PC-9 (cell line): ENCODE measurements around the gene GFRA1. TPM values are rescaled to one million over a fixed set of nuclear protein-coding genes. Genes with fewer than 3 reads are reported as not detected.

ENCODE experiments used
- BruUV-seq: library from RNA; stranded (reverse); fragments of 400-500 nt; replicated peaks from 2 replicates; lab custom pipeline; 2021; lab: Mats Ljungman, UMichigan
- CTCF ChIA-PET: fragments of 300-600 bp; sonication (Branson Sonifier 250); formaldehyde crosslinking; loops from one replicate; lab custom pipeline; 2022; ENCODE audit warnings: antibody characterized with exemption; lab: Charles Lee
- POLR2A ChIA-PET: fragments of 300-600 bp; sonication (Branson Sonifier 250); formaldehyde crosslinking; loops from one replicate; lab custom pipeline; 2022; ENCODE audit warnings: antibody characterized with exemption; ENCODE audit not compliant: unreplicated experiment; lab: Charles Lee
- DNase-seq, 2 experiments: peaks; one replicate each; pipeline versions ENCODE4 v3.0.0 to v3.0.0-alpha.2; 2015 to 2022; ENCODE audit warnings: mixed read lengths in 1 of 2
- H2AFZ ChIP-seq: fragments of 200-600 bp; sonication (generic); 2 replicates; pipeline ENCODE4 v1.8.1; 2017; ENCODE audit warnings: antibody characterized with exemption
- H3F3A ChIP-seq: fragments of 200-600 bp; sonication (generic); 2 replicates; pipeline ENCODE4 v1.8.1; 2017; ENCODE audit warnings: antibody characterized with exemption, mild to moderate bottlenecking, low read depth; ENCODE audit not compliant: insufficient read depth
- H3K27ac ChIP-seq: fragments of 200-600 bp; sonication (generic); 2 replicates; pipeline ENCODE4 v1.6.1; 2016; ENCODE audit warnings: mixed run types
- H3K27me3 ChIP-seq: fragments of 200-600 bp; sonication (generic); 2 replicates; pipeline ENCODE4 v1.6.1; 2016; ENCODE audit warnings: low read depth, mixed run types; ENCODE audit not compliant: insufficient read depth
- H3K36me3 ChIP-seq: fragments of 200-600 bp; sonication (generic); 2 replicates; pipeline ENCODE4 v1.6.1; 2016; ENCODE audit warnings: low read depth, mixed run types
- H3K4me1 ChIP-seq: fragments of 200-600 bp; sonication (generic); replicated peaks from 2 replicates; pipeline ENCODE4 v1.6.1; 2016; ENCODE audit warnings: mixed run types; ENCODE audit not compliant: insufficient read depth
- H3K4me2 ChIP-seq: fragments of 200-600 bp; sonication (generic); 2 replicates; pipeline ENCODE4 v1.6.1; 2017; ENCODE audit warnings: mixed run types
- H3K4me3 ChIP-seq: fragments of 200-600 bp; sonication (generic); 2 replicates; pipeline ENCODE4 v1.6.1; 2016; ENCODE audit warnings: mixed run types
- H3K79me2 ChIP-seq: fragments of 200-600 bp; sonication (generic); 2 replicates; pipeline ENCODE4 v1.6.1; 2017; ENCODE audit warnings: low read depth, mixed run types
- H3K9me2 ChIP-seq: fragments of 200-600 bp; sonication (generic); 2 replicates; pipeline ENCODE4 v1.8.1; 2017; ENCODE audit warnings: mild to moderate bottlenecking; ENCODE audit not compliant: insufficient read depth
- H3K9me3 ChIP-seq: fragments of 200-600 bp; sonication (generic); 2 replicates; pipeline ENCODE4 v1.8.1; 2016; ENCODE audit warnings: low read depth; ENCODE audit not compliant: insufficient read depth
- H4K20me1 ChIP-seq: fragments of 200-600 bp; sonication (generic); 2 replicates; pipeline ENCODE4 v1.8.1; 2017; ENCODE audit not compliant: insufficient read depth
- EZH2 ChIP-seq: fragments of 200-600 bp; sonication (generic); IDR thresholded peaks from 2 replicates; pipeline ENCODE4 v1.8.0; 2017; ENCODE audit warnings: antibody characterized with exemption, low read depth
- intact Hi-C: fragments of 100-400 bp; cut with micrococcal nuclease; formaldehyde crosslinking; loops from one replicate; pipeline ENCODE4 v1.10.0; 2022; ENCODE audit not compliant: unreplicated experiment
- total RNA-seq: library from RNA; stranded (reverse); gene quantifications from 2 replicates; pipeline ENCODE4 v1.2.3, GENCODE V29; 2021
- TF ChIP-seq, protein P1 (sequence below): fragments of 200-600 bp; sonication (generic); conservative IDR thresholded peaks from 2 replicates; pipeline ENCODE4 v1.6.1; 2017; ENCODE audit warnings: mixed run types, antibody characterized with exemption, mild to moderate bottlenecking, moderate library complexity

Gene GFRA1
- total RNA-seq, 1 experiment from 2014 or later = 0.11 TPM

GRCh38 chr10:116121640-116122525, 151.1 kb downstream of the GFRA1 start:
- no peak overlapping the region for H3K4me2 ChIP-seq
- no peaks in the 10 kb centered on the region for H3K36me3 ChIP-seq
- TF ChIP-seq, protein P1, sequence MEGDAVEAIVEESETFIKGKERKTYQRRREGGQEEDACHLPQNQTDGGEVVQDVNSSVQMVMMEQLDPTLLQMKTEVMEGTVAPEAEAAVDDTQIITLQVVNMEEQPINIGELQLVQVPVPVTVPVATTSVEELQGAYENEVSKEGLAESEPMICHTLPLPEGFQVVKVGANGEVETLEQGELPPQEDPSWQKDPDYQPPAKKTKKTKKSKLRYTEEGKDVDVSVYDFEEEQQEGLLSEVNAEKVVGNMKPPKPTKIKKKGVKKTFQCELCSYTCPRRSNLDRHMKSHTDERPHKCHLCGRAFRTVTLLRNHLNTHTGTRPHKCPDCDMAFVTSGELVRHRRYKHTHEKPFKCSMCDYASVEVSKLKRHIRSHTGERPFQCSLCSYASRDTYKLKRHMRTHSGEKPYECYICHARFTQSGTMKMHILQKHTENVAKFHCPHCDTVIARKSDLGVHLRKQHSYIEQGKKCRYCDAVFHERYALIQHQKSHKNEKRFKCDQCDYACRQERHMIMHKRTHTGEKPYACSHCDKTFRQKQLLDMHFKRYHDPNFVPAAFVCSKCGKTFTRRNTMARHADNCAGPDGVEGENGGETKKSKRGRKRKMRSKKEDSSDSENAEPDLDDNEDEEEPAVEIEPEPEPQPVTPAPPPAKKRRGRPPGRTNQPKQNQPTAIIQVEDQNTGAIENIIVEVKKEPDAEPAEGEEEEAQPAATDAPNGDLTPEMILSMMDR = no peak
- no peak for TF ChIP-seq EZH2
- intact Hi-C loops = no loop called here
- no peak overlapping the region for H3K27ac ChIP-seq
- BruUV-seq = no TSS peak
- ChIA-PET CTCF (no interaction called here), POLR2A (no interaction called here)
- H2AFZ ChIP-seq = no peak overlapping the region
- H3K9me2 ChIP-seq = no peaks in the 10 kb centered on the region
- no peak overlapping the region for H3K4me3 ChIP-seq
- H3K79me2 ChIP-seq = no peaks in the 10 kb centered on the region
- no peaks in the 10 kb centered on the region for H3F3A ChIP-seq
- no peaks in the 10 kb centered on the region for H3K9me3 ChIP-seq
- peaks cover 13% of the 10 kb centered on the region; the same call in 1 of the 2 replicates for H3K27me3 ChIP-seq
- DNase-seq = no peak
- no peaks in the 10 kb centered on the region for H3K4me1 ChIP-seq
- no peaks in the 10 kb centered on the region for H4K20me1 ChIP-seq

DNA sequence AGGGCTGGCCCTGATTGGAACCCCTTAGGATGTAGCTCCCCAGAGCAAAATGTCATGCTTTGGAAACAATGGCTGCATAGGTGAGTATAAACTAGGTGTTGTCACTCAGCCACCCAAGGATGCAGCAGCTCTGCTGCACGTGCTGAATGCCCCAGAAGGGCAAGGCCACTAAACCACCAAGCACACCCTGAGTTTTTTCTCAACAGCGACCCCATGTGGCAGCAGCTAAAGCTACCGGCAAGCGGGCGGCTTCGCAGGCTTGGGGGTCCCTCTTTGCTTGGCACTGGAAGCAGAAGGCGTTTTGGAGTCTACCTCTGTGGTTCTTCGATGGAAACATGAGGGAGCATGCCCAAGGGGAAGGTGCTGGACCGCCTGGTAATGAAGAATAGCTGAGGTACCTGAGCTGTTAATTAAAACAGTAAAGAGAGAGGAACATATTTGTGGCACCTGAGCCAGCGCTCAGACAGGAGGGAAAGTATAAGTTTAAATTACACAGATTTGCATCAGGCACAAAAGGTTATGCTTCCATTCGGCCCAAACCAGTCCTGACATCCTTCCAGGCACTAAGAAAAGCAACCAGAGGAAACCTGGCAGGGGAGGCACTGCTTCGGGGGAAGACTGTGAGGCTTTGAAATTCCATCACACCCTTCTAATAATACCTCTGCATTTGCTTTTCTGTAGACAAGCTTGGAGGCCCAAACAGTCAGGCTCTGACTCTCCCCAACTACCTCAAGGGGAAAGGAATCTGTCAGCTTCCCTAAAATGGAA, 152.1 kb downstream of the GFRA1 start:
- BruUV-seq = no TSS peak
- intact Hi-C loops = no loop called here
- CTCF ChIA-PET = no interaction called here

DNA sequence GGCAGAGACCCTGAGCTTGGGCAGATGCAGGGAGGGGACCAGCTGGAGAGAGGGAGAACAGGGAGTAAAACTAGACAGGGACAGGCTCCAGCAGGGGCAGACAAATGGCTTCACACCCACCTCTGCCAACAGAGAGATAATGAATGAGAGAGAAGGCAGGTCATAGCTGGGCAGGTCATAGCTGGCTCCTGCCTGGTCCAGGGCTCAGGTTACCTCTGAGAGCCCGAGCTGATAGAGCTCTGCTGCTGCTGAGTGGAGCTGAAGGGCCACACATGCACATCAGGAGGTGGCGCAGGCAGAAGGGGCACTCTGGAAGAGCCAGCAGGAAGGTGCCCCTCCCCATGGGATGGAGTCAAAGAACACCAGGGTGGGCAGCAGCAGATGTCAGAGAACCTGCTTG, 154.2 kb downstream of the GFRA1 start:
- H3K79me2 ChIP-seq = no peaks in the 10 kb centered on the region
- no peaks in the 10 kb centered on the region for H3F3A ChIP-seq
- intact Hi-C loops = no loop called here
- no peaks in the 10 kb centered on the region for H3K27me3 ChIP-seq
- H4K20me1 ChIP-seq = no peaks in the 10 kb centered on the region
- no peak for DNase-seq
- no peak overlapping the region for H2AFZ ChIP-seq
- no TSS peak for BruUV-seq
- H3K36me3 ChIP-seq = no peaks in the 10 kb centered on the region
- no peak overlapping the region for H3K4me2 ChIP-seq
- CTCF ChIA-PET = no interaction called here
- no peaks in the 10 kb centered on the region for H3K9me3 ChIP-seq
- TF ChIP-seq, protein P1 = no peak
- no peak for TF ChIP-seq EZH2
- no peak overlapping the region for H3K4me3 ChIP-seq
- POLR2A ChIA-PET = no interaction called here
- no peaks in the 10 kb centered on the region for H3K4me1 ChIP-seq
- H3K9me2 ChIP-seq = no peaks in the 10 kb centered on the region
- H3K27ac ChIP-seq = no peak overlapping the region

More for the DNA sequence above, 152.1 kb downstream of the GFRA1 start:
- Histone ChIP-seq H3K36me3 (no peaks in the 10 kb centered on the region), H3F3A (no peaks in the 10 kb centered on the region), H3K9me2 (no peaks in the 10 kb centered on the region), H3K27ac (no peak overlapping the region), H2AFZ (no peak overlapping the region), H3K4me1 (no peaks in the 10 kb centered on the region), H3K4me3 (no peak overlapping the region), H3K9me3 (no peaks in the 10 kb centered on the region), H4K20me1 (no peaks in the 10 kb centered on the region), H3K4me2 (no peak overlapping the region), H3K27me3 (peaks cover 4% of the 10 kb centered on the region; the same call in 1 of the 2 replicates), H3K79me2 (no peaks in the 10 kb centered on the region)
- DNase-seq = no peak
- POLR2A ChIA-PET = no interaction called here
- TF ChIP-seq, protein P1 = no peak
- no peak for TF ChIP-seq EZH2
